Measurements from ENCODE around the gene PCLO.
"Not testable (repeated sequence)": the region's sequence is repeated elsewhere in the genome, so short reads cannot be mapped to it uniquely, and the experiment has no call there.

The PCLO gene

DNA sequence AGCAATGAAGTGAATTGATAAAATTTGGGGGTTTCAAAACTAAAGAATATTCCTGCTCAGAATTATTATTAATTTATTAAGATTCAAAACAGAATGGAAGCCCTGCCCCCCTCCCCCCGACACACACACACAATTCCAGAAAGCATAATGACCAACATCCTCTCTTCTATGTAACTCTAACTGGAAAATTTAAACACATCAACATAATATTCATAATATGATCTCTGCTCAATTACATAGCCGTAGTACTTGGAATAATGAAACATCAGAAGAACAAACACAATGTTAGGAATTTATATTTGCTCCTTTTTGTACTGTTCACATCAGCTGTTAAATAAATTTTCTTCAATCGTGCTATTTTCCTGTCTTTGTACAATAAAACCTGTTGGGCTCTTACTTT lies 20.8 kb downstream of the PCLO start:
- no peak for DNase-seq

DNA sequence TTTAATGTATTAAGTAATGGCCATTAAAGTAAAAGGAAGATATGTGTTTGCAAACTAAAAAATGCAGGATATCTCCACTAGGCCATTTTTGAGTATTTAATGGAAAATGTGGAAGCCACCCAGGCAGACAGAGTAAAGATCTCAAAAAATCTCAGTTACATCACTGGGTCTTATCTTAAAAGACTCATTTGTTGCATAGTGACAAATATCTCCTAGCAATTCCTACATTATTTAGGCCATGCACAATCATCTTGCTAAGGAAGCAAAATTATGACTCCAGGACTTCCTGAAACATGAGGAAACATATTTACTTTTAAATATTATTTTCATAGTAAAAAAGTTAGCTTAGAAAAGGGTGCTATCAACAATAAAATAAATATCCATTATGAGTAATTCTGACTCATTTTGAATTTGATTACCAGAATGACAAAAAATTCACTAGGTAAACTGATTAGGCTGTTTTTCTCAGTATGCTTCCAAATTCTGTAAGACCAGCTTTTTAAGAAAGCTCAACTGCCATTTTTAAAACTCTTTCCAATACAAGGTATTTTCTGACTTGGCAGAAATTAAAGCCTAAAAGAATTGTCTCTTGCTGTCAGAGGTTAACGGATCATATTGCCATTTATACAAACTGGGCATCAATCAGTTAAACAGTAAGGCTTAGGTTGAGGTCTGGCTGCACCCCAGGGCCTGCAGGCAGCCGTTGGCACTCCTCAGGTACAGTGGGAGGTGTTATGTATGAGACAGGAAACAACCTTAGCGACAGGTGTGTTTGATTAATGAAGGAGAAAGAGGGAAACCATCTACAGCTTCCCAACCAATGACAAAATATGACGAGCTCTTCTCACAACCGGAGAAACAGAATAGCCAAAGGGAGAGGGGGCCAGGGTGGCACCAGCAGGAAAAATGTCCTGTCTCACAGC lies 31.8 kb downstream of the PCLO start:
- no peak for DNase-seq

DNA sequence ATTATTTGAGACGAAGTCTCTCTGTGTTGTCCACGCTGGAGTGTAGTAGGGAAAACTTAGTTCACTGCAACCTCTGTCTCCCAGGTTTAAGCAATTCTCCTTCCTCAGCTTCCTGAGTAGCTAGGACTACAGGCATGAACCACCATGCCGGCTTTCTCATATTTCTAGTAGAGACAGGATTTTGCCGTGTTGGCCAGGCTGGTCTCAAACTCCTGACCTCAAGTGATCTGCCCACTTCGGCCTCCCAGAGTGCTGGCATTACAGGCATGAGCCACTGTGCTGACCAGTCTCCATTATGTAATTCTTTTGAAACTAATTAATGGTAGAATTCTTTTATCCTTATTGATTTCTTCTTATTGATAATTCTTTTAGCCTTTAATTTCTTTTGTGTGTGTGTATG lies 32.5 kb downstream of the PCLO start:
- no peak for DNase-seq

DNA sequence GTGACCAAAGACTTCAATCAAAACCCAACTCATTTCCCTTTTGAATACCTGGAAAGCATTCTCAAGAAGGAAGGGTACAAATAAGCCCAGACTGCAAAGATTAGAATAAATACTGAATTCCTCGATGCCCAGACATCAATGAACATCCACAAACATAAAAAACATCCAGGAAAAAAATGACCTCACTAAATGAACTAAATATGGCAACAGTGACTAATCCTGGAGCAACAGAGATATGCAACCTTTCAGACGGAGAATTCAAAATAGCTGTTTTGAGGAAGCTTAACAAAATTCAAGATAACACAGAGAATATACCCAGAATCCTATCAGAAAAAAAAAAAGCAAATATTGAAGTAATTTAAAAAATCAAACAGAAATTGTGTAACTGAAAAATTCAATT lies 43.2 kb downstream of the PCLO start:
- no peak for DNase-seq

DNA sequence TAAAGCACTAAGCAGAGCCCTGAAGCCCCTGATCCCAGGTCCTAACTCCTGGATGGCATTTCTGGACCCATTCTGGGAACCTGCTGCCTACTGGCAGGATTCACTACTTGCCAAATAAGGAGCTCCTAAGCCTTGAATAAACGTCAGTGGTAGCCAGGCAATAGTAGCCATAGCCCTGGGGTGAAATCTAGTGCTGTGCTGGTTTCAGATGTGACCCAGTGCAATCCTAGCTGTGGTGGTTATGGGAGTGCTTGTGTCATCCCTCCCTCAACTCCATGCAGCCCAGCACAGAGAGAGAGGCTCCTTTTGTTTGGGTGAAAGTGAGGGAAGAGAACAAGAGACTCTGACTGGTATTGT lies 43.7 kb downstream of the PCLO start:
- DNase-seq: no peak

DNA sequence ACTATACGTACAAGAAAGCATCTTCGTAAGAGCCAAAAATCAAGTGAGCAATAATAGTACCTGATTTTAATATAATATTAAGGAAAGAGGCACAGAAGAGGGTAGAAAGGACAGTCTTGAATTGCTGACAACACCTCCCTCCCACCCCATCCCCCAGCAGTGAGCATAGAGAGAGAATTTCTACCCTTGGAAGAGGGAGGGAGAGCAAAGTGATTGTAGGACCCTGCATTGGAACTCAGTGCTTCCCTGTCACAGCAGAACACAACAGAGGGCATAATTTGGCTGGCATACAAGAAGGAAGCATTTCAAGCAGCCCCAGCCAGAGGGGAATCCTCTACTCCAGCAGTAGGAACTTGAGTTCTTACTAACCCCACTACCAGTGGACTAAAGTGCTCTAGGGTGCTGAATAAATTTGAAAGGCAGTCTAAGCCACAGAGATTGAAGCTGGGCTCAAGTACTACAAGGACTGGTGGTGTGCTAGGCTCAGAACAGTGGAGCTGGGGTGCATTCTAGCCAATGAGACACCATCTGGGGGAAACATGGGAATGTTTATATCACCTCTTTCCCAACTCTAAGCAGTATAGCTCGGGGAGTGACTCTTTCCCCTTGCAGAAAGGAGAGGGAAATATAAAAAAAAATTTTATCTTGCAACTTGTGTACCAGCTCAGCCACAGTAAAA lies 44.2 kb downstream of the PCLO start:
- DNase-seq: no peak

DNA sequence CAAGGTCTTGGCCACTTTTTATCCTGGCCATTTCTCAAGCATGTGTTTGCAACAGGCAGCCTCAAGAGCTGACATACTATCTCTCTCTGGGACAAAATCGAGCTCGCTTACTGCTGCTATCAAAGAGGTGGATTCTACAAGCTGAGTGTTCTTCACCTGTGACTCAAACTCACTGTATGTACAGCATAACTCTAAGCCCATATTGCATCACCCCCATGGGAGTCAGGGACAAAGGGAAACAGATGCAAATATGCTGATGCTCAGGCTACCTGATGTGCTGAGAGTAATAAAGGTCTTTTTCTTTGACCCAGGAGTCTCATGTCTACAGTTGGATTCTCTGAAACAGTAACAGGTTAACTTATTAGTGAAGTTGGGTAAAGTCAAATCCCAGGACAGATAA lies 45.2 kb downstream of the PCLO start:
- no peak for DNase-seq

DNA sequence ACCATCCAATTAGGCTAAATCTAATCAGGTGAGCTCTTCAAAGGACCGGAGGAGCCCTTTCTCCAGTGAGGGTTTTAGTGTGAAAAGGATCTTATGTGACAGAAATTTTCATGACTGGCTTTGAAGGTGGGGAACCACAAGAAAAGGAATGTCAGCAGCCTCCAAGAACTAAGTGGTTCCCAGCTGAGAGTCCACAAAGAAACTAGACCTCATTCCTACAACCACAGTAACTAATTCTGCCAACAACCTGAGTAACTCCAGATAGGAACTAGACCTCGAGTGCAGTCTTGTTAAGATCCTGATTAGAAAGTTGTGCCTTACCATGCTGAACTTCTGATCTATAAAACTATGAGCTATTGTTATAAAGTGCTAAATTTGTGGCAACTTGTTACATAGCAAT lies 51.3 kb downstream of the PCLO start:
- no peak for DNase-seq

DNA sequence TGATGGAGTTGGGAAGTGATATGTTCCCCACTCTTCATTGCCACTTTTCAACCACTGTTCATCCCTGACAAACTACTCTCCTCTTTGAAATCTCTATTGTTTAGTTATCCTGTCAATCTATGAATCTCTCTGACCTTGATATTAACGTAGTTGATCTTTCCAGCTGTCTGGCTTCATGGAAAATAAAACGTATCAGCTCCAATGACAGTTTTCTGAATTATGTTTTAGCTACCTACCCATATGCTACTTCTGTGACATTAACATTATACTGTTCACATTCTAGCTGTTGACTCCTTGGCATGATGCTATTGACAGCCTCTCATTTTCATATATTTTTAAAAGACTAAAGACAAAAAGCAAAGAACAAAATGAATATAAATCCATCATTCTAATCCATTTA lies 53.3 kb downstream of the PCLO start:
- DNase-seq: no peak

DNA sequence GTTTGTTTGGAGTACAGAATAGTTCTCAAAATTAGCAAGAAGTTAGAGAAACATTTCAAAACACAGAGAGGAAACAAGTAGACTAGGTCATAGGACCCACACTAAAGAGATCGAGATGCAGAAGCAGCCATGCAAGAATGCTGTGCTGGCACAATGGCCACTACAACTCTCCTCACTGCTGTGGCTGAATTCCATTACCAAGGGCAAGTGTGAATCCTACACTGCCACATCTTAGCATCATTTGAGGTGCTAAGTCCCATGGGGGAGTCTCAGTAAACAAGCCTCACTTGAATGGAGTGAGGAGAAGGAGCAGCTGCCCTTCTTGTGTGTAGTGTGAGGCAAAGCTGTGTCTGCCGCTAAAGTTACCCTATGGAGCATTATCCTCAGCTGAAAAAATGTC lies 56.7 kb downstream of the PCLO start:
- no peak for DNase-seq

DNA sequence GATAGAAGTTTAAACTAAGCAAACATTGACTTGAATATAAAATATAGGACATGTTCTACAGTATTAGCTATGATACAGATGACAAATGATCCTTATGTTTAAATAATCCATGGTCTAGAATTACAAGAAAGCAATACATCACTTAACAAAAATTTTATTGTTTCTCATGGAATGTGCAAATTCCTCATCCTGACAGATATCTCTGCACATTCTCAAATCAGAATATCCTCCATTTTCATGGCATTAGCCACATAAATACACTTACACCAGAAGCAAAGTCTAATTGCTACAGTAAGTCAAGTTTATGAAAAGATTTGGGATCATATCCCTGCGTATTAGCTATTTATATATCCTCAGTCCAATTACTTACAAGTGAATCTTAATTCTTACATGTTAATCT lies 57.6 kb downstream of the PCLO start:
- DNase-seq: no peak

DNA sequence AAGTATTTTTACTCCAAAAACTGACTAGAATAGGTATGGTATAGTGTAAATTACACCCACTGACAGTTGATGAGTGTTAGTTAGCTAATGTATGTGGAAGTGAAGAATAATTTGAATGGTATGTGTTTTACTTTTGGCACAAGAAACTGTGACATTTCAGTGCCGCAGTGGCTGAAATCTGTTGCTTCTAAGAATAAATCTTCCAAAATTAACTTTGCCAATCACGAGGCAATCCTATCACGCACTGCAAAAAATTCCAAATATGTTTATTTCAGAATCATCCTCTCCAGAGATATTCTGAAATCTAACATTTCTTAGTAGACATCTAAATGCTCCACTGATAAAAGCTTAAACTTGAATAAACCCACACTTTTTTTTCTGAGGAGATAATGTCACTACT lies 61.2 kb downstream of the PCLO start:
- DNase-seq: no peak

DNA sequence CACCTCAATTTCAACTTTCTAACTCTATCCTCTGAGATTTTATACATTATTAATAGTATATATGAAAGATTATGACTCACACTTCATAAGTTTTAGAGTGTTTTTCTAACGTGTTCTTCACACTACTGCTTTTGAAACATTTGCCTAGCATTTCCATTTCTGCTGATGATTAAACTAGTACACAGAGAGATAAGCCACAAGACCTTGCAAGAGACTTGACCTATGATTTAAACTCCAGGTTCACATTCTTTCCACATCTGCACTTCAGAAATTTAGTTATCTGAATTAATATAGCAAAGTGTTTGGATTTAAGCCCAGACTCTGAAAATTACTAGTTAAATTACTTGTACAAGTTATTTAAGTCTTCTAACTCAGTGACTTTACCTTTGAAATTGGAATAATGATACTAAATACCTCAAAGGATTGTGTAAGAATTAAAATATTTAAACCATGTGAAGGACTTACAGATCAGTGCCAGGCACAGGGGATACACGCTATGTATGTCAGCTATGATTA lies 66.6 kb downstream of the PCLO start:
- DNase-seq: no peak

DNA sequence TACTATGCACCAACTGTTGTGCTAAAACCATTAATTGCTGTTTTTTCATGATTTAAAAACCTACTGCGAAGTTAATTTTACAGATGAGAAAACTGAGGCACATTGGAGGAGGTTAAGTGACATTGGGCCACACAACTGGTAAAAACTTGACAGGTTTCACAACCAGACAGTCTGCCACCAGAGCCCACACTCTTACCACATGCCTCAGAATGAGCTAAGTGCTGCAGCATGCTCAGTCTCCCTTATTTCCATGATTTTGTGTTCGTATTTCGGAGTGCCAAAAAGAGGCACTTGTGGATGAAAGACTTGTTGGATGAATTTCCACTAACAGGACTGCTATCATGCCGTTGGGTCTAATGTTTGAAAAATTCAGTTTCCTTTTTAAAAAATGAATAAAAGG lies 77.4 kb downstream of the PCLO start:
- no peak for DNase-seq

DNA sequence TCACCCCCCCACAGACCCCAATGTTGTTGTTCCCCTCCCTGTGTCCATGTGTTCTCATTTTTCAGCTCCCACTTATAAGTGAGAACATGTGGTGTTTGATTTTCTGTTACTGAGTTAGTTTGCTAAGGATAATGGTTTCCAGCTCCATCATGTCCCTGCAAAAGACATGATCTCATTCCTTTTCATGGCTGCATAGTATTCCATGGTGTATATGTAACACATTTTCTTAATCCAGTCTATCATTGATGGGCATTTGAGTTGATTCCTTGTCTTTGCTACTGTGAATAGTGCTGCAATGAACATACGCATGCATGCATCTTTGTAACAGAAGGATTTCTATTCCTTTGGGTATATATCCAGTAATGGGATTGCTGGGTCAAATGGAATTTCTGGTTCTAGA lies 82.8 kb downstream of the PCLO start:
- DNase-seq: not testable (repeated sequence)

DNA sequence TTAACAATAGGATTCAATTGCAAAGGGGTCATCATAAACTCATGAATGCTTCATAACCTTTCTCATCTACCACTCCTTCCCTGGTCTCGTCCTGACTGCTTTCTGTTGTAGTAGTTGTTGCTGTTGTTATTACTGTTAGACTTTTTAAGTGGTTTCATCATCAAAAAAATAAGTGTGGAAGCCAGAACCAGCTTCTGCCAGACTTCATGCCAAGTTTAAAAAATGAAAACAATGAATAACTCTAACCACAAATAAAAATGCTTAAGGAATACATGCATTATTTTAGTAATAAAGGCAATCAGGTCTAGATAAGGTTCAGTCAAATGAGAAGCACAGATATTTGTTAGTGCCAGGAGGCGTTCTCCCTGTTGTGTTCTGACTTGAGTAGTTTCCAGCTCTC lies 85.4 kb downstream of the PCLO start:
- no peak for DNase-seq

DNA sequence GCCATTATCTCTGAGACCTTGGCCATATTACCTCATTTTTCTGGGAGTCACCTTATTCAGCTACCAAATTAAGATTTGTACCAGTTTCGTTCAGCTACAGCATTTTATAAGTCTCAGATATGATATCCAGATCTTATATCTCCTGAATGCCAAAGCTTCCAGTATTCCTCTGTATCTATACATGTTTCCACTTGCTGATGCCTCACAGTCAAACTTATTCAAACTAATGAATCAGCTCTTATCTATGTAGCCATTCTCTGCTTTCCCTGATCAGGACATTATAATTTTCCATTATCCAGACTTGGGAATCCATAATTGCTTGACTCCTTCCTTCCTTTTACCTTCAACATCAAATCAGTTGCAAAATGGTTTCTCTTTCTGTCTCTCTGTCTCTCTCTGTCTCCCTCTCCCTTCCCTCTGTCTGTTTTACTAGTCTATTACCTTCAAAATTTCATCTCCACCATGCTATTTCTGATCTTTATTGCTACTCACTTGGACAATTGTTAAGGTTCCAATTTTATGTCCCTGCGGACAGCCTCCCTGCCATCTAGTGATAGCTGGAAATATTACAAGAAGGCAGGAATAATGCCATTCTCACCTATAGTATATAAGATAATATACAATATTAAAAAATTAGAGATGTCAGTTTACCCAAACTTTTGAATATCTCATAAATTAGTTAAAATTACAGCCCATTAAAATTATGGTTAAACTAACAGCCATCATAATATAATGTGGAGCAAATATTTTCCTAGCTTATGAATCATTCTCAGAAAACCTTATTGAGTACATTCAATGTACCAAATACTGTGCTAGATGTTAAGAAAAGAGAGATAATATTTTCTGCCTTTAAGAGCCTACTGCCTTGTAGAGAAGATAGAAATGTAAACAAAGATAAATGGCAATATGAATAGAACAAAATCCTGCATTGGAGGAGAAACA lies 89.8 kb downstream of the PCLO start:
- no peak for DNase-seq

DNA sequence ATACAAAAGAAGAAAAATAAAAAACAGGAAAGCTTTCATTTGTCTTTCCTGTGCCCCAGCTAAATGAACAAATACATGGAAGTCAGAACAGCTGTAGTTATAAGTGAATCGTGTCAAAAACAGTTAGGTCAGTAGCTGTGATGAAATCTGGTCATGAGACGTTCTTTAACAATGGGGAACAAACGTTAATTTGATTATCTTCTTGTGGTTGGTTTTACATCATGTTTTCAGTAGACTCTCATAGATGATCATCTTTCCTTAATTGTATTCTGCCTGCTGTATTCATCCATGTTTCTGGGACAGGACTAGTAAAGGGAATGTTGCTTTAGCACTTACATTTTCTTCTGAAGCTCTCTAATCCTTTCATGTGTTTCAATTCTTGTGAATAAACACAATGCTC lies 97.0 kb downstream of the PCLO start:
- no peak for DNase-seq

DNA sequence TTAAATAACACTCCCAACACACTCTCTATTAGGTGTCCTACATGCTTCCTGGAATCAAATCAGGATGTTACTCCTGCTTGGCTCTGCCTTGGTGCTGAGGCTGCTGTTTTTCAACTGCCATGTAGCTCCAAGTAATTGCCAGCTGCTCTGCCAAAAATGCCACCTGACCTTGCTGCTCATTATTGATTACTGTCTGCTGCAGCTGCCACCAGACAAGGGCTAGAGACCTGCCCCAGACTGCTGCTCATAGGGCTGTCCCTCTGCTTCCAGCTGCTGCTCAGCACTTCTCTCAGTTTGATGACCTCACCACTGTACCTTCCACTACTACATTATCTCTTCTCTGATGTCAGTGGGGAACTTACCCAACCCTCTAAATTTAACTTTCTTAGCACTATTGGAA lies 102.5 kb downstream of the PCLO start:
- DNase-seq: no peak

DNA sequence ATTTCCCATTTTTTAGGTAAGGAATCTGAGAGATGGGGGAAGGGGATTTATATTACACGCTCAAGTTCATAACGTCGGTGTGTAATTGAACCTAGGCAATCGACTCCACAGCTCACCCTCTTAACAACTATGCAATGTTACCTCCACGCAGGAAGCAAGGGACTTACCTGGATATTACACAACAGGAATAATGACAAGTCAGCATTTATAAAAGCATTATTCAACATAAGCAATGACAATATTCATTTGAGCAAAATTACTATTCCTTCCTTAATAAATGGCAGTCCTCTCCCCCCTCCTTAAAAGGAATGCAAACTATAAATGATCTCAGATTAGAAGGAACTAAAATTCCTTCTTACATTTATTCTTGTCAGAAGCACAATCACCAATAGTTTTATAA lies 104.0 kb downstream of the PCLO start:
- DNase-seq: no peak

DNA sequence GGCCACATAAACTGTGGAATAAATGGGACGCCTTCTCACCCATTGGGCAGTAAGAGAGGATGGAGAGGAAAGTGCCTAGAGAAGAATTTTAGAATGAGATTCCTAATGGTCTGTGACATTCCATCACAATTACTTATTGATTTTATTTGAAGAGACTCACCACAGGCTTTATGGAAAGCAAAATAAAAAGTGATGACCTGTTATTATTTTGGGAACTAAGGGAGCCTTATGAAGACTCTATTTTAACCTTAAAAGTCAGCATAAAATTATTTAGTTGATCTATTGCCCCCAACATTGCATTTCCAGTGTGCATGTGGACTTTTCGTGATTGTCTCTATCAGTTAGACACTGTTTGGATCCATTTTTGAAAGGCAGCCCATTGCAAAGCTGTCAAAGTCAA lies 107.5 kb downstream of the PCLO start:
- no peak for DNase-seq

DNA sequence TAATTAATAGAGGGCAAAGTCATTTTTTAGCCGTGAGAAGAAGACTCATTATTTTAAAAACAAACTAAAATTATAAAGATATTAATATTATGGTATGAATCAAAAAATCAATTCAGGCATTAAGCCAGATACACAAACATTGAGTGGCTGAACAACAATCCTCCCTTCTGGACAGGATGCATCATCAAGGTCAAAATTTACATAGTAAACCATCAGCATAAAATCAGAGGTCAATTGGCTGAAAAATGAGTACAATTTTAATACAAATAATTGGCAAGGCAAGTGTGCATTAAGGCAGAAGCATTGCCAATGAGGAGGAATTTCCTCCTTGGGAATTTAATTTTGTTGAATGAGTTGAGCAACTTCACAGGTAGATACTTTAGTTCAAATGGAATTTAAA lies 108.2 kb downstream of the PCLO start:
- no peak for DNase-seq

DNA sequence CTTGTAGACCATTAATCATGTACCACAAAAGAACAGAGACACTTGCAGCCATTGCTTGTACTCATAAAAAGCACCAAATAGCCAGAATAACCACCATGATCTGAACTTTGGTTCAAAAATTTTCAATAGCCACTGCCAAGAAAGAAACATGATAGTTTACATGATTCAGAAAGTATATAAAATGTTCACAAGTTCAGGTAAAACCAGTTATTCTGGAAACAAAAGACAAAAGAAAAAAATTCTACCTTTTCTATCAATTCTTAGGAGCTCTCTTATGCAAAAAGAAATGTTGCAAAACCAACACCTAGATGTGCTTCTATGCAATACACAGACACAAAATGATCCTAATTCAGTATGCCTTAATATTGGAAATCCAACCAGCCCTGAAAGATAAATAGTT lies 108.7 kb downstream of the PCLO start:
- no peak for DNase-seq
